K562 (cell line): ENCODE results near the gene CEP350. TPM values are rescaled to one million over a fixed set of nuclear protein-coding genes. Genes with fewer than 3 reads are reported as not detected.

Experiments
- CHD7 ChIP-seq: fragments of 200-600 bp; sonication (generic); IDR thresholded peaks from one replicate; pipeline ENCODE4 v1.6.1; 2012; ENCODE audit warnings: mild to moderate bottlenecking, low read depth, low read length, inconsistent platforms
- HMGXB4 ChIP-seq: sonication (generic); formaldehyde crosslinking; IDR thresholded peaks from 2 replicates; pipeline ENCODE4 v1.8.1; 2023; ENCODE audit warnings: mild to moderate bottlenecking, missing genetic modification reagents
- PHF20 ChIP-seq: fragments of 450-650 bp; IDR thresholded peaks from 2 replicates; pipeline ENCODE4 v1.6.1; 2018; ENCODE audit not compliant: partially characterized antibody
- SREBF1 ChIP-seq: fragments of 150-350 bp; IDR thresholded peaks from 2 replicates; pipeline ENCODE4 v1.6.1; 2014; ENCODE audit warnings: antibody characterized with exemption, low read depth, low read length, borderline replicate concordance
- ZNF395 ChIP-seq: fragments of 200-800 bp; sonication (Bioruptor generic); IDR thresholded peaks from 2 replicates; pipeline ENCODE4 v1.6.1; 2017; ENCODE audit warnings: missing genetic modification characterization, missing compliant biosample characterization
- ZNF592 ChIP-seq: fragments of 450-650 bp; IDR thresholded peaks from 2 replicates; pipeline ENCODE4 v1.6.1; 2017; ENCODE audit warnings: antibody characterized with exemption, mild to moderate bottlenecking
- ZNF764 ChIP-seq: fragments of 250-450 bp; sonication (Bioruptor Pico); IDR thresholded peaks from 2 replicates; pipeline ENCODE4 v1.4.0; 2020; ENCODE audit warnings: low read depth, mild to moderate bottlenecking, moderate library complexity
- polyA plus RNA-seq, 8 experiments: library from polyadenylated mRNA; depleted of rRNA in 4 of 8; stranded (reverse) in 5 of 8; unstranded in 3 of 8; fragments of >200 nt; fragmentation: Nextera tagmentation in 2 of 8; fragmentation: Illumina TruSeq in 1 of 8; extraction: Ambion mirVana in 2 of 8; extraction: Trizol in 1 of 8; gene quantifications; 2 replicates each; pipeline versions ENCODE4 v1.2.1 to v1.2.3, GENCODE V29; 2011 to 2014; ENCODE audit warnings: inconsistent platforms in 1 of 8, missing spikeins in 1 of 8
- total RNA-seq, 7 experiments: library from RNA; depleted of rRNA in 6 of 7; stranded (reverse); fragments of >200 nt in 6 of 7; fragmentation: Illumina TruSeq in 2 of 7; extraction: Trizol in 2 of 7; gene quantifications; 2 replicates each; pipeline versions ENCODE4 v1.2.1 to v1.2.3, GENCODE V29; 2011 to 2021; ENCODE audit warnings: low replicate concordance in 1 of 7

The CEP350 gene
- total and polyA plus RNA-seq, 9 of the 15 experiments (the other 6 are each of a cell fraction or from before 2014, with no cell fraction given), result 8.3 to 64.3 (median 28.0) TPM

- TF ChIP-seq ZNF592, result no peak
- no peak for TF ChIP-seq CHD7
- TF ChIP-seq ZNF764, result no peak
- TF ChIP-seq SREBF1, result no peak
- peak; percentile 73 for TF ChIP-seq PHF20
- TF ChIP-seq HMGXB4 (CRISPR knock-in tag), result peak; percentile 92
- TF ChIP-seq ZNF395 (CRISPR knock-in tag), result peak; percentile 73
Measured at GRCh38 chr1:179954493-179955286, at the start of gene CEP350 (continued).
